Skeletal muscle tissue (tissue), 4 donors: Measurements from ENCODE around the gene CRISP2. TPM values are rescaled to one million over a fixed set of nuclear protein-coding genes. Genes with fewer than 3 reads are reported as not detected.
"Not testable (repeated sequence)": the region's sequence is repeated elsewhere in the genome, so short reads cannot be mapped to it uniquely, and the experiment has no call there.

Experiments
- H3K27ac ChIP-seq: one replicate; pipeline ENCODE4 v1.7.0; 2013; ENCODE audit warnings: mild to moderate bottlenecking, low read depth, low read length, inconsistent platforms
- H3K27me3 ChIP-seq, 3 donors: one replicate each; pipeline ENCODE4 v1.7.0; 2013; ENCODE audit warnings: low read length in 3 of 3; ENCODE audit not compliant: control insufficient read depth in 3 of 3, insufficient read depth in 3 of 3
- H3K36me3 ChIP-seq, 3 donors: one replicate each; pipeline ENCODE4 v1.7.0; 2013; ENCODE audit warnings: low read length in 3 of 3; ENCODE audit not compliant: control insufficient read depth in 3 of 3, insufficient read depth in 3 of 3
- H3K4me1 ChIP-seq, 3 donors: one replicate each; pipeline ENCODE4 v1.7.0; 2013; ENCODE audit warnings: low read length in 3 of 3, mild to moderate bottlenecking in 3 of 3; ENCODE audit not compliant: control insufficient read depth in 3 of 3, insufficient read depth in 3 of 3
- H3K4me3 ChIP-seq, 3 donors: one replicate each; pipeline ENCODE4 v1.7.0; 2013; ENCODE audit warnings: low read length in 3 of 3
- H3K9ac ChIP-seq, 3 donors: one replicate each; pipeline ENCODE4 v1.7.0; 2013; ENCODE audit warnings: low read length in 3 of 3, mild to moderate bottlenecking in 3 of 3, moderate library complexity in 2 of 3, low read depth in 1 of 3
- H3K9me3 ChIP-seq, 3 donors: one replicate each; pipeline ENCODE4 v1.7.0; 2013; ENCODE audit warnings: low read length in 3 of 3; ENCODE audit not compliant: control insufficient read depth in 3 of 3
- total RNA-seq: library from RNA; depleted of rRNA; stranded (reverse); fragments of >200 nt; gene quantifications from one replicate; pipeline ENCODE4 v1.2.3, GENCODE V29; 2014
- donor health status: Osteomylitis.

The CRISP2 gene
- total RNA-seq: not detected

GRCh38 chr6:49713346-49713745 is at the start of gene CRISP2:
CRISP2 (minus strand) TSS chr6:49713543; CDS start chr6:49709196, 4,347 bp downstream.
- no peak within 1 kb of the TSS for H3K9ac ChIP-seq
- no peak within 1 kb of the TSS for H3K27ac ChIP-seq
- H3K4me1 ChIP-seq: no peaks in the 10 kb centered on the region
- H3K4me3 ChIP-seq: no peak within 1 kb of the TSS
- no peaks in the 10 kb centered on the region for H3K36me3 ChIP-seq
- H3K27me3 ChIP-seq: no peaks in the 10 kb centered on the region
- peaks cover 0 to 2% (median 0%) of the 10 kb centered on the region in 3 donors for H3K9me3 ChIP-seq

GRCh38 chr6:49744259-49744658 is 30.9 kb upstream of the CRISP2 start, which contains the start of gene CRISP3:
CRISP3 (minus strand) TSS chr6:49744388; CDS start chr6:49744367, 21 bp downstream.
- H3K9ac ChIP-seq: no peak within 1 kb of the TSS
- no peaks in the 10 kb centered on the region for H3K36me3 ChIP-seq
- no peaks in the 10 kb centered on the region for H3K27me3 ChIP-seq

GRCh38 chr6:49743429-49743828 is 30.1 kb upstream of the CRISP2 start:
- Histone ChIP-seq H3K27ac (no peak overlapping the region), H3K4me3 (no peak overlapping the region), H3K9ac (no peak overlapping the region)

More at GRCh38 chr6:49744259-49744658, 30.9 kb upstream of the CRISP2 start, which contains the start of gene CRISP3:
- H3K27ac ChIP-seq: no peak within 1 kb of the TSS
- H3K4me3 ChIP-seq: no peak within 1 kb of the TSS
- H3K9me3 ChIP-seq: no peaks in the 10 kb centered on the region
- no peaks in the 10 kb centered on the region for H3K4me1 ChIP-seq

GRCh38 chr6:49739423-49739822 is 26.1 kb upstream of the CRISP2 start:
- no peaks in the 10 kb centered on the region for H3K9me3 ChIP-seq
- H3K36me3 ChIP-seq: no peaks in the 10 kb centered on the region
- no peak overlapping the region for H3K4me3 ChIP-seq
- no peak overlapping the region for H3K9ac ChIP-seq
- no peaks in the 10 kb centered on the region for H3K4me1 ChIP-seq
- no peaks in the 10 kb centered on the region for H3K27me3 ChIP-seq
- no peak overlapping the region for H3K27ac ChIP-seq

More at GRCh38 chr6:49743429-49743828, 30.1 kb upstream of the CRISP2 start:
- Histone ChIP-seq H3K36me3 (no peaks in the 10 kb centered on the region), H3K4me1 (no peaks in the 10 kb centered on the region), H3K27me3 (no peaks in the 10 kb centered on the region), H3K9me3 (no peaks in the 10 kb centered on the region)

GRCh38 chr6:49736017-49736508 is 22.7 kb upstream of the CRISP2 start:
- no peak overlapping the region for H3K4me3 ChIP-seq
- no peaks in the 10 kb centered on the region for H3K27me3 ChIP-seq
- H3K36me3 ChIP-seq: no peaks in the 10 kb centered on the region
- no peaks in the 10 kb centered on the region for H3K4me1 ChIP-seq
- no peaks in the 10 kb centered on the region for H3K9me3 ChIP-seq
- no peak overlapping the region for H3K9ac ChIP-seq
- H3K27ac ChIP-seq: no peak overlapping the region

GRCh38 chr6:49733680-49734079 is 20.3 kb upstream of the CRISP2 start:
- Histone ChIP-seq H3K4me3 (no peak overlapping the region), H3K27me3 (no peaks in the 10 kb centered on the region), H3K4me1 (no peaks in the 10 kb centered on the region), H3K27ac (no peak overlapping the region), H3K36me3 (no peaks in the 10 kb centered on the region), H3K9ac (no peak overlapping the region), H3K9me3 (no peaks in the 10 kb centered on the region)

- no peaks in the 10 kb centered on the region for H3K9me3 ChIP-seq
- no peak overlapping the region for H3K27ac ChIP-seq
- H3K4me1 ChIP-seq: no peaks in the 10 kb centered on the region
- H3K9ac ChIP-seq: no peak overlapping the region
- no peaks in the 10 kb centered on the region for H3K36me3 ChIP-seq
- no peak overlapping the region for H3K4me3 ChIP-seq
- H3K27me3 ChIP-seq: no peaks in the 10 kb centered on the region
Observed at GRCh38 chr6:49732781-49733180, 19.4 kb upstream of the CRISP2 start.

- no peaks in the 10 kb centered on the region for H3K27me3 ChIP-seq
- no peak overlapping the region for H3K27ac ChIP-seq
- no peak overlapping the region for H3K4me3 ChIP-seq
- H3K9ac ChIP-seq: no peak overlapping the region
- H3K4me1 ChIP-seq: no peaks in the 10 kb centered on the region
- no peaks in the 10 kb centered on the region for H3K9me3 ChIP-seq
- H3K36me3 ChIP-seq: no peaks in the 10 kb centered on the region
Observed at GRCh38 chr6:49730251-49730650, 16.9 kb upstream of the CRISP2 start.

- H3K9me3 ChIP-seq, H3K36me3 ChIP-seq, H3K4me1 ChIP-seq, H3K27me3 ChIP-seq, H3K4me3 ChIP-seq, H3K27ac ChIP-seq, H3K9ac ChIP-seq: not testable (repeated sequence)
Observed at GRCh38 chr6:49723917-49724316, 10.6 kb upstream of the CRISP2 start.

GRCh38 chr6:49721297-49721696 is 8.0 kb upstream of the CRISP2 start:
- no peaks in the 10 kb centered on the region for H3K4me1 ChIP-seq
- no peak overlapping the region for H3K9ac ChIP-seq
- H3K27ac ChIP-seq: no peak overlapping the region
- H3K9me3 ChIP-seq: peaks cover 0 to 4% (median 4%) of the 10 kb centered on the region in 3 donors
- no peak overlapping the region for H3K4me3 ChIP-seq
- H3K27me3 ChIP-seq: no peaks in the 10 kb centered on the region
- no peaks in the 10 kb centered on the region for H3K36me3 ChIP-seq
